Lung (tissue), 12 donors: ENCODE data around the gene NCOR2. TPM values are rescaled to one million over a fixed set of nuclear protein-coding genes. Genes with fewer than 3 reads are reported as not detected.

Experiments
- ATAC-seq: fragments of 200-7000 bp; cut with Tn5 transposase; one replicate; pipeline ENCODE4 v1.9.1; 2020; ENCODE audit warnings: moderate number of reproducible peaks; ENCODE audit not compliant: insufficient read depth, low FRiP score
- DNase-seq, 3 donors: peaks; one replicate each; pipeline ENCODE4 v3.0.0-alpha.2; 2013 to 2017
- H3K27ac ChIP-seq, 2 donors: one replicate each; pipeline ENCODE4 v1.5.1; 2013; ENCODE audit warnings: mild to moderate bottlenecking in 2 of 2, moderate library complexity in 2 of 2, control low read depth in 1 of 2, inconsistent platforms in 1 of 2, low read depth in 1 of 2, low read length in 1 of 2
- H3K27me3 ChIP-seq, 3 donors: one replicate each; pipeline ENCODE4 v1.5.1; 2013; ENCODE audit warnings: low read length in 2 of 3; ENCODE audit not compliant: control insufficient read depth in 3 of 3, insufficient read depth in 3 of 3
- H3K36me3 ChIP-seq, 4 donors: one replicate each; pipeline ENCODE4 v1.5.1; 2013; ENCODE audit warnings: low read length in 4 of 4, mild to moderate bottlenecking in 1 of 4, moderate library complexity in 1 of 4; ENCODE audit not compliant: control insufficient read depth in 4 of 4, insufficient read depth in 4 of 4
- H3K4me1 ChIP-seq, 5 donors: one replicate each; pipeline ENCODE4 v1.5.1; 2013; ENCODE audit warnings: low read length in 5 of 5, mild to moderate bottlenecking in 2 of 5, moderate library complexity in 1 of 5; ENCODE audit not compliant: control insufficient read depth in 5 of 5, insufficient read depth in 5 of 5
- H3K4me3 ChIP-seq: one replicate; pipeline ENCODE4 v1.5.1; 2013; ENCODE audit warnings: mild to moderate bottlenecking, control low read depth, moderate library complexity
- H3K9ac ChIP-seq, 2 donors: one replicate each; pipeline ENCODE4 v1.5.1; 2013; ENCODE audit warnings: low read length in 2 of 2, control low read depth in 1 of 2; ENCODE audit not compliant: insufficient read depth in 1 of 2
- H3K9me3 ChIP-seq, 4 donors: one replicate each; pipeline ENCODE4 v1.5.1; 2013; ENCODE audit warnings: low read length in 3 of 4, mild to moderate bottlenecking in 1 of 4, moderate library complexity in 1 of 4; ENCODE audit not compliant: control insufficient read depth in 4 of 4, insufficient read depth in 3 of 4
- WGBS, 2 donors: extraction: QIAGEN DNeasy Blood & Tissue Kit; methylation state at CpG; one replicate each; pipeline ENCODE4 v1.1.7; 2013; 5-methylcytosine and 5-hydroxymethylcytosine counted together
- polyA plus RNA-seq, 2 donors: library from polyadenylated mRNA; stranded (reverse); fragments of 200-250 nt; gene quantifications; one replicate each; pipeline ENCODE4 v1.2.1, GENCODE V29; 2013
- total RNA-seq, 2 donors: library from RNA; depleted of rRNA in 1 of 2; stranded (reverse); fragments of >200 nt in 1 of 2; gene quantifications; one replicate each; pipeline ENCODE4 v1.2.1, GENCODE V29; 2014 to 2021
- TF ChIP-seq, protein P1 (sequence below): IDR thresholded peaks from 2 replicates; pipeline ENCODE4 v1.5.1; 2012; ENCODE audit warnings: mild to moderate bottlenecking; ENCODE audit errors: control extremely low read depth, extremely low read depth
- donor health status: control.
- donor health status: control.
- donor health status: Bipolar disorder and iron deficiency.
- donor health status: healthy.
- donor health status: DM: yes; HTN: yes; CAD: no.

The NCOR2 gene
- total and polyA plus RNA-seq, 4 donors = 81.4 to 361 (median 132) TPM

DNA sequence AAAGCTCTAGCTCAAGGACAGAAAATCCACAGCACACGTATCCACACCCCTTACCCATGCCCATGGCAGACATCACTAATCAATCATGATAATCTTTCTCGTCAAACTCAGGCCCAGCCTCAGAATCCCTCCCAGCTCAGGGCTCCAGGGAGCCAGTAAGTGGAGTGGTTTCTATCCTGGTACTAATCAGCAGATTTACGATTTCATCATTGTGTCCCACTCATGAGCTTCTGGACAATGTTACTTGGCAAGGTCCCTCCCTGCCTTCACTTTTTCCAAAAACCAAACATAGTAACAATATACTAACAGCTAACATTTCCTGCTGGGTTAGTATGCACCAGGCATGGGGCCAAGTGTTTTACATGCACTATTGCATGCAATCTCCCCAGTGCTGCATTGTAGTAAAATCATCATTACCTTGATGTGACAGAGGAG lies 45.8 kb upstream of the NCOR2 start:
- ATAC-seq (no peak), DNase-seq (peak; percentile 60 to 84 (median 74))
- H3K27ac ChIP-seq = no peak overlapping the region
- H3K4me3 ChIP-seq = no peak overlapping the region
- peaks cover 0 to 20% (median 12%) of the 10 kb centered on the region in 5 donors for H3K4me1 ChIP-seq
- TF ChIP-seq, protein P1, sequence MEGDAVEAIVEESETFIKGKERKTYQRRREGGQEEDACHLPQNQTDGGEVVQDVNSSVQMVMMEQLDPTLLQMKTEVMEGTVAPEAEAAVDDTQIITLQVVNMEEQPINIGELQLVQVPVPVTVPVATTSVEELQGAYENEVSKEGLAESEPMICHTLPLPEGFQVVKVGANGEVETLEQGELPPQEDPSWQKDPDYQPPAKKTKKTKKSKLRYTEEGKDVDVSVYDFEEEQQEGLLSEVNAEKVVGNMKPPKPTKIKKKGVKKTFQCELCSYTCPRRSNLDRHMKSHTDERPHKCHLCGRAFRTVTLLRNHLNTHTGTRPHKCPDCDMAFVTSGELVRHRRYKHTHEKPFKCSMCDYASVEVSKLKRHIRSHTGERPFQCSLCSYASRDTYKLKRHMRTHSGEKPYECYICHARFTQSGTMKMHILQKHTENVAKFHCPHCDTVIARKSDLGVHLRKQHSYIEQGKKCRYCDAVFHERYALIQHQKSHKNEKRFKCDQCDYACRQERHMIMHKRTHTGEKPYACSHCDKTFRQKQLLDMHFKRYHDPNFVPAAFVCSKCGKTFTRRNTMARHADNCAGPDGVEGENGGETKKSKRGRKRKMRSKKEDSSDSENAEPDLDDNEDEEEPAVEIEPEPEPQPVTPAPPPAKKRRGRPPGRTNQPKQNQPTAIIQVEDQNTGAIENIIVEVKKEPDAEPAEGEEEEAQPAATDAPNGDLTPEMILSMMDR = no peak
- H3K36me3 ChIP-seq = no peaks in the 10 kb centered on the region
- peaks cover 0 to 5% (median 0%) of the 10 kb centered on the region in 4 donors for H3K9me3 ChIP-seq
- no peak overlapping the region for H3K9ac ChIP-seq
- H3K27me3 ChIP-seq = no peaks in the 10 kb centered on the region
- WGBS, 2 donors = 67 to 86% methylated on average over 3 of the region's 3 CpGs

DNA sequence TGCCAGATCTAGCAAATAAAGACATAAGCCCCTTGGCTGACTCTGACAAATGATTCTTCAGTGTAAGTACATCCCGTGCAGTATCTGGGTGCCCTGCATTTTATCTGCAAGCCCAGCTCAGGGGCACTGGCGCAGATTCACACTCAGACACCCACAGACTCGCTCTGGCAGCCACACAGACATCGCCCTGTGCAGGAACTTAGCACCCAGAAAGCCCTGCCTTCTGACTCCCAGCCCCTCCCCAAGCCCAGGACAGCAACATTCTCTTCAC lies 44.9 kb upstream of the NCOR2 start:
- ATAC-seq = no peak

DNA sequence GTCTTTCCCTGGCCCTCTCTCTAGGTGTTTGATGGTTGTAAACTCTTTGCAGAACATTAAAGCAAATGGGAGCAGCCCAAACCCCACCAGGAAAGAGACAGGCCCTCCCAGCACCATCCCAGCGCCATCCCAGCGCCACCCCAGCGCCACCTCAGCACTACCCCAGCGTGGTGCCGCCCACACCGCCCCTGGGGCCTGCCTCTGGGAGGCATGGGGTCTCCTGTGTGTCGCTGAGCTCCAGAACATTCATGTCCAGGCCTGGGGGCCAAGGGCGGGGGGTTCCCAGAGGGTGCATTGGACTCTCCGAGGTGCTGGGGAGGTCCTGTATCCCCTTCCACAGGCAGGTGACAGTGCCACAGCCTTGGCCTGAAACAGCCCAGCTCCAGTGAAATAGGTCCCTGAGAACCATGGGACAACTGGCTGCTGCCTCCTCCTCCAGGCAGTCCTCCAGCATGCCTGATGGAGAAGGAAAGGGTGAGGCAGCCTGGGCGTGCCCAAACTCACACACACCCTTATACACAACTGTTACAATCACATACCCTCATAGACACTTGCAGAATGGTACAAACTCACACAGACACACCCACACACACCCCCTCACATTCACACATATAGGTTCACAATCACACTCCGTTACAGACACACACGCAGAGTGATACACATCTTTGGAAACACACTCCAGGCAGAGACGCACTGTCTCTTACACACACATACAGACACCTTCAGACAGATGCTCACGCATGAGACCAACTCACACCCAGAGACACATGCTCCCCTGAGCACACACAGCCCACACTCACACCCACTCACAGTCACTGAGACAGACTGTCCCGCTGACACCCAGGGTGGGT lies 44.4 kb upstream of the NCOR2 start:
- Histone ChIP-seq H3K27me3 (no peaks in the 10 kb centered on the region), H3K4me1 (peaks cover 0 to 20% (median 12%) of the 10 kb centered on the region in 5 donors), H3K27ac (no peak overlapping the region), H3K4me3 (no peak overlapping the region), H3K9me3 (peaks cover 0 to 5% (median 0%) of the 10 kb centered on the region in 4 donors), H3K9ac (no peak overlapping the region), H3K36me3 (no peaks in the 10 kb centered on the region)
- DNase-seq (no peak), ATAC-seq (no peak)
- WGBS, 2 donors = 91 to 96% methylated on average over 15 of the region's 15 CpGs
- TF ChIP-seq, protein P1 = no peak

More for the DNA sequence above, 44.9 kb upstream of the NCOR2 start:
- Histone ChIP-seq H3K4me1 (peaks cover 0 to 20% (median 12%) of the 10 kb centered on the region in 5 donors), H3K27ac (no peak overlapping the region), H3K27me3 (no peaks in the 10 kb centered on the region), H3K4me3 (no peak overlapping the region), H3K9ac (no peak overlapping the region), H3K36me3 (no peaks in the 10 kb centered on the region), H3K9me3 (peaks cover 0 to 5% (median 0%) of the 10 kb centered on the region in 4 donors)
- no peak for DNase-seq
- TF ChIP-seq, protein P1 = no peak
- 85 to 94% methylated on average over 4 of the region's 4 CpGs for WGBS, 2 donors
